MM.1S (cell line): ENCODE measurements around the gene MBOAT7.

Source experiments
- DNase-seq: peaks from one replicate; pipeline ENCODE4 v3.0.0-alpha.2; 2015
- H2AFZ ChIP-seq: fragments of 300-600 bp; sonication (generic); 2 replicates; pipeline ENCODE4 v1.6.0; 2016; ENCODE audit warnings: antibody characterized with exemption, low read length
- H3F3A ChIP-seq: fragments of 300-600 bp; sonication (generic); 2 replicates; pipeline ENCODE4 v1.6.1; 2016; ENCODE audit warnings: mild to moderate bottlenecking, antibody characterized with exemption, low read length, moderate library complexity, mixed read lengths; ENCODE audit not compliant: insufficient read depth
- H3K27ac ChIP-seq: fragments of 300-600 bp; sonication (generic); 2 replicates; pipeline ENCODE4 v1.5.1; 2016; ENCODE audit warnings: mild to moderate bottlenecking, low read length
- H3K27me3 ChIP-seq: fragments of 300-600 bp; sonication (generic); replicated peaks from 2 replicates; pipeline ENCODE4 v1.6.0; 2016; ENCODE audit warnings: low read length; ENCODE audit not compliant: insufficient read depth
- H3K36me3 ChIP-seq: fragments of 300-600 bp; sonication (generic); replicated peaks from 2 replicates; pipeline ENCODE4 v1.6.1; 2016; ENCODE audit warnings: mild to moderate bottlenecking, low read length, mixed read lengths; ENCODE audit not compliant: insufficient read depth
- H3K4me1 ChIP-seq: fragments of 300-600 bp; sonication (generic); 2 replicates; pipeline ENCODE4 v1.6.1; 2016; ENCODE audit warnings: low read length, mixed read lengths
- H3K4me2 ChIP-seq: fragments of 300-600 bp; sonication (generic); 2 replicates; pipeline ENCODE4 v1.6.0; 2016; ENCODE audit warnings: low read depth, low read length
- H3K4me3 ChIP-seq: fragments of 300-600 bp; sonication (generic); 2 replicates; pipeline ENCODE4 v1.5.1; 2016; ENCODE audit warnings: low read length, mixed read lengths
- H3K79me2 ChIP-seq: fragments of 300-600 bp; sonication (generic); 2 replicates; pipeline ENCODE4 v1.6.1; 2016; ENCODE audit warnings: mixed run types, low read length, mixed read lengths
- H3K9ac ChIP-seq: fragments of 300-600 bp; sonication (generic); 2 replicates; pipeline ENCODE4 v1.6.1; 2016; ENCODE audit warnings: low read length, mixed read lengths
- H3K9me2 ChIP-seq: fragments of 300-600 bp; sonication (generic); replicated peaks from 2 replicates; pipeline ENCODE4 v1.6.1; 2016; ENCODE audit warnings: mild to moderate bottlenecking, low read length, mixed read lengths; ENCODE audit not compliant: insufficient read depth
- H3K9me3 ChIP-seq: fragments of 300-600 bp; sonication (generic); replicated peaks from 2 replicates; pipeline ENCODE4 v1.6.1; 2016; ENCODE audit warnings: mild to moderate bottlenecking, low read length, mixed read lengths; ENCODE audit not compliant: insufficient read depth
- H4K20me1 ChIP-seq: fragments of 300-600 bp; sonication (generic); 2 replicates; pipeline ENCODE4 v1.6.1; 2016; ENCODE audit warnings: mild to moderate bottlenecking, low read length, moderate library complexity, mixed read lengths; ENCODE audit not compliant: insufficient read depth
- CTCF ChIP-seq: fragments of 300-600 bp; sonication (generic); IDR thresholded peaks from 2 replicates; pipeline ENCODE4 v1.5.1; 2016; ENCODE audit warnings: antibody characterized with exemption, low read length, mixed read lengths
- EZH2 ChIP-seq: fragments of 300-600 bp; sonication (generic); optimal IDR thresholded peaks from 2 replicates; pipeline ENCODE3; 2017; ENCODE audit warnings: low read depth, mild to moderate bottlenecking, antibody characterized with exemption, low read length, mixed read lengths
- EZH2phosphoT487 ChIP-seq: fragments of 300-600 bp; sonication (generic); IDR thresholded peaks from 2 replicates; pipeline ENCODE4 v1.6.1; 2018; ENCODE audit warnings: antibody characterized with exemption, low read length

Gene MBOAT7

GRCh38 chr19:54201980-54202379 lies 12.6 kb upstream of the MBOAT7 start:
- Histone ChIP-seq H3K4me1 (peaks cover 28% of the 10 kb centered on the region), H3K36me3 (peaks cover 47% of the 10 kb centered on the region), H3K9me3 (no peaks in the 10 kb centered on the region), H3F3A (peaks cover 55% of the 10 kb centered on the region), H3K4me2 (peak overlapping the region; percentile 95), H3K9me2 (no peaks in the 10 kb centered on the region), H3K4me3 (peak overlapping the region; percentile 86), H3K9ac (peak overlapping the region; percentile 94), H2AFZ (no peak overlapping the region), H3K27ac (peak overlapping the region; percentile 74; the same call in 1 of the 2 replicates), H3K79me2 (peaks cover 64% of the 10 kb centered on the region), H4K20me1 (peaks cover 57% of the 10 kb centered on the region), H3K27me3 (no peaks in the 10 kb centered on the region)
- DNase-seq, result no peak
- TF ChIP-seq EZH2phosphoT487 (no peak), EZH2 (no peak), CTCF (no peak)

GRCh38 chr19:54201172-54201701 lies 11.9 kb upstream of the MBOAT7 start:
- peak overlapping the region; percentile 95 for H3K4me2 ChIP-seq
- peaks cover 28% of the 10 kb centered on the region for H3K4me1 ChIP-seq
- TF ChIP-seq EZH2phosphoT487 (no peak), CTCF (no peak), EZH2 (no peak)
- H3K36me3 ChIP-seq, result peaks cover 43% of the 10 kb centered on the region
- H3K9me2 ChIP-seq, result no peaks in the 10 kb centered on the region
- H3K9me3 ChIP-seq, result no peaks in the 10 kb centered on the region
- peak overlapping the region; percentile 74; the same call in 1 of the 2 replicates for H3K27ac ChIP-seq
- no peaks in the 10 kb centered on the region for H3K27me3 ChIP-seq
- H3K4me3 ChIP-seq, result peak overlapping the region; percentile 86
- no peak for DNase-seq
- peaks cover 50% of the 10 kb centered on the region for H4K20me1 ChIP-seq
- H3K79me2 ChIP-seq, result peaks cover 57% of the 10 kb centered on the region
- no peak overlapping the region for H2AFZ ChIP-seq
- peak overlapping the region; percentile 94 for H3K9ac ChIP-seq
- H3F3A ChIP-seq, result peaks cover 49% of the 10 kb centered on the region

GRCh38 chr19:54199401-54199800 lies 10.0 kb upstream of the MBOAT7 start:
- Histone ChIP-seq H3K9me3 (no peaks in the 10 kb centered on the region), H3K9me2 (no peaks in the 10 kb centered on the region), H3K4me3 (no peak overlapping the region), H3K9ac (no peak overlapping the region), H3K4me1 (peaks cover 24% of the 10 kb centered on the region), H3K27ac (no peak overlapping the region), H3K4me2 (no peak overlapping the region), H3K36me3 (peaks cover 28% of the 10 kb centered on the region), H3K27me3 (no peaks in the 10 kb centered on the region), H4K20me1 (peaks cover 32% of the 10 kb centered on the region), H2AFZ (no peak overlapping the region), H3F3A (peaks cover 33% of the 10 kb centered on the region), H3K79me2 (peaks cover 38% of the 10 kb centered on the region)
- TF ChIP-seq EZH2phosphoT487 (no peak), EZH2 (no peak), CTCF (no peak)
- no peak for DNase-seq
